Stimulated activated CD4-positive, alpha-beta T cell treated with anti-CD3 and anti-CD28 coated beads, TNF-alpha, amount 100 ng/mL, for 4 hours (primary cell): Measurements from ENCODE around the gene PIGQ.

Experiments used
- DNase-seq, 3 experiments: peaks; one replicate each; pipeline ENCODE4 v3.0.0-alpha.2; 2020; ENCODE audit warnings: low read depth in 3 of 3

Gene PIGQ

DNA sequence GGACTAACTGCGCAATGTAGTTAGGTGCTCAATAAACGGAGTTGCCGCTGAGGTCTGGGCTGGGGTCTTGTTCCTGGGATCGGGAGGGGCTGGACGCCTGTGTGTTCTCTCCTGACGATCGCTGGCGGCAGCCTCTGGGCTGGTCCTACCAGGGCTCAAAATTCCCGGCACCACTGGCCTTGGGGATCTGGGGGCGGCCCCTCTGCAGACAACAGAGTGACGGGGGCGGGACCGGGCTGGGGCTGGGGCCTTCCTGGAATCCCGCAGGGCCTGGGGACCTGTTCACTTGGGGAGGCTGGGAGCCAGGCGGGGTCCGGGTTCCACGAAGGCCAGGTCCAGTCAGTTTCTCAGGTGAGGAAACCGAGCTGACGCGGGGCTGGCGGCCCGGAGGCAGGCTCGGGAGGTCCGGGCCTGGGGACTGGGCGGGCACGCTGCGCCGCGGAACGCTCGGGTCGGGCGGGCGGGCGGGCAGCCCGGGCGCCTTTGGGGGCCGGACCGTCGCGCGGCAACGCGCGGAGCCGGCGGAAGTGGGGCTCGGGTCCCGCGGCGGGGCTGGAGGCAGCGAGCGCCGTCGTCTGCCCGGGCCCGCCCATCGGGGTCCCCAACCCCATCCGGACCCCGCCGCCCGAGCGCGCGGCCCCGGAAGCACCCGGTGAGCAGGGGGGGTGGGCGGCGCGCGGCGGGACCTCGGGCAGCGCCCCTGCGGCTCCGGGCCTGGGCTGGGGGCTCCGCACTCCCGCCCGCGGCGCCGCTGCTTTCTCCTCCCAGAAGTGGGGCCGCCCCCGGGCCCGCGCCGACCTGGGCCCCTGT, at the start of gene PIGQ:
Gene PIGQ (plus strand): TSS at position 524 of the 810 bp plus-strand sequence. CDS start 4,107 bp downstream, outside the sequence.
- DNase-seq = peak; percentile 23 to 57 (median 54)

DNA sequence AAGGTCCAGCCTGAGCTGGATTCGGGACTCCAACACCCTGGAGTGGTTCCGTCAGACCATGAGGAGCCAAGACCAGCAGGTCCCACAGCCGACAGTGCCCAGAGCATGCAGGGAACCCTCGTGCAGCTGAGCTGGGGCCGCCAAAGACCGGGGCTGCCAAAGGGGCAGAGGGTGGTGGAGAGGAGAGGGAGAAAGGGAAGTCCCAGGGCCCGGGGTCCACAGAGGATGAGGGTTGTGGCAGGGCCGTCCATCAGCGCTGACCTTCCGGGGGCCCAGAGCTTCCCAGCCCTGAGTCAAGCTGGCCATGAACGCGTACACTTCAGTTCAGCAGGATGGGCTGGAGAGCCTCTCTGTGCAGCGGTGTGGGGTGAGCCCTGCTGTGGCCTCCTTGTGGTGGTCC, 48.9 kb upstream of the PIGQ start:
- no peak for DNase-seq

DNA sequence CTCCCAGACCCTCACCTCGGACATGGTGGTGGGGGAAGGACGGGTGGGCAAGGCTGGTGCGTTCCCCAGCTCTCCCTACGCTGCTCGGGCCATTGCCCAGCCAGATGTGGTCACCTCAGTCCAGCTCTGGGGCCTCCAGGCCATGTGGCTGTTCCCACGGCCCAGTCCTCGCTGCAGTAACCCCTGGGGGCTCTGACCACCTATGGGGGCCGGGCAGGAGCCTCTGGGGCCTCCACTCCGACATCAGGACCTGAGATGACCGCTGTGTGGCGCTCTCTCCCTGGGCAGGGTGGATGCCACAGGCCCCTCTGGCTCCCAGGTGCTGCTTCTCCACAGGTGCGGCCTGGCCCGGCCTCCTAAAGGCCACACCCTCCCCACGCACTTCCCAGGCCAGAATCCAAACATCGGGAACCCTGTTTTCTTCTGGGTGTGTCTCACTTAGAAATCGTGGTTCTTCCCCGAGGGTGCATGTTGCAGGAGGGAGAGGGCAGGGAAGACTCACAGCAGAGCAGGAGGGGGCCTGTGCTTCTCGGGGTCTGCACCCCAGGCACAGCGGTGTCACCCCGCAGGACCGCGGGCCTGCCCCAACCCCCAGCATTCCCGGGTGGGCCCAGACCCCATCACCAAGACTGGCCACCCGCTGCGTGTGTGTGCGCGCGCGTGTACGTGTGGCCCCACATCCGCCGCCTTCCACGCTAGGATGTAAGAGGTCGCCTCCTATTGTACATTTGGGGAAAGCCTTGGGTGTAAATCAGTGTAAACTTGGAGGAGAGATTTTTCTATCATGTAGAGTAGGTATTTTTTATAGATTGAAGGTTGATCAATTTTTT, 48.2 kb upstream of the PIGQ start:
- no peak for DNase-seq

- no peak for DNase-seq
These were observed 47.3 kb upstream of the PIGQ start for GRCh38 chr16:522320-523096.

- DNase-seq = no peak
These were observed 46.5 kb upstream of the PIGQ start for GRCh38 chr16:523097-523741.

- DNase-seq = no peak
These were observed 45.3 kb upstream of the PIGQ start for GRCh38 chr16:524274-525040.

DNA sequence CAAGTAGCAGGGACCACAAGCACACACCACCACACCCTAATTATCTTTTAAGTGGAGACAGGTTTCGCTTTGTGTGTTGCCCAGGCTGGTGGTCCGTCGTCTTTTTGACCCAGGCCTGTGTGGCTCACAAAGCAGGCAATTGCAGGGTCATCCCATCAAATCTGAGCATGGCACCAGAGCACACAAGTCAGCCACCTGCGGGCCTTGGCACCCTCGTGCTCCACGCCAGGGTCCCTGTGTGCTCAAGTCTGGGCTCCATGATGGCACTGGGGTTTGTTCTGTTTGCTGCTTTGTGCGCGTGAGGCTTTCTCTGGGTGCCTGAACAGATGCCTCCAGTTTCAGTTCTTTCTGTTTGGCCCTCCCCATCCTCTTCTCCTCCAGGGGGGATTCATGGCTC, 44.6 kb upstream of the PIGQ start:
- DNase-seq = no peak

- peak; percentile 50 to 62 (median 56) for DNase-seq
These were observed 44.1 kb upstream of the PIGQ start for GRCh38 chr16:525520-526180.

DNA sequence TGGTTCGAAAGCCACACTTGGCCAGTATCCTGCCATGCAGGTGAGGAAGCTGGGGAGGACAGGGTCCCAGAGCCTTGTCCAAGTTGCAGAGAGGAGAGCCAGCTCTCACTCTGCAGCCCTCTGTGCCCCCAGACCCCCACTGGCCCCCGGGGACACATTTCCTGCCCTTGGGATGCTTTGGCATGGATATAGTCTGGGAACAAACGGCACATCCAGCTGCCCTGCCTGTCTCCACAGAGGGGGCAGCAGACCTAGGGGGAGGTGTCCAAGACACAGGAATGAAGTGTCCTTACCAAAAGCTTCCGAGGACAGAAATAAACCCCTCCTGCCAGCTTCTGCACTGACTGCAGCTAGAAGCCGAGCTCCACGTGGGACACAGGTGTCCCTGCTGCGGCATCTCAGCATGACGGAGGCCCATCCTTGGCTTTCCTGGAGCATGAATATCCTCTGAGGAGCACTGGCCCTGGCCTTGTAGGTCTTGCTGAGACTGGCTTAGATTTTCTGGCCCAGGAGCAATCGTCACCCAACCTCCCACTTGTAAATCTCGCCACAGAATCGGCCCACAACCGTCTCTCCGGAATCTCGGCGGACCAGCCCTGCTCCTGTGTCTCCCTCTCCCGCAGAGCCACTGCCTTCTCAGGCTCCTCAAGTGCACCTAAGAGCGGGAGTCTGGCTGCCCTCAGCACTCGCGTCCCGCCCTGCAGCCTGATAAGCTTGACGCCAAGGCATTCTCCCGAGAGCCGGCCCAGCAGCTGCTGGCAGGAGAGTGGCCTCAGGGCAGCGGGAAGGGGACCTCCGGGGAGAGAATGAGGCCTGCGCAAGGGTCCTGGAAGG, 43.4 kb upstream of the PIGQ start:
- peak in 1 of 3 experiments; percentile 25 for DNase-seq

DNA sequence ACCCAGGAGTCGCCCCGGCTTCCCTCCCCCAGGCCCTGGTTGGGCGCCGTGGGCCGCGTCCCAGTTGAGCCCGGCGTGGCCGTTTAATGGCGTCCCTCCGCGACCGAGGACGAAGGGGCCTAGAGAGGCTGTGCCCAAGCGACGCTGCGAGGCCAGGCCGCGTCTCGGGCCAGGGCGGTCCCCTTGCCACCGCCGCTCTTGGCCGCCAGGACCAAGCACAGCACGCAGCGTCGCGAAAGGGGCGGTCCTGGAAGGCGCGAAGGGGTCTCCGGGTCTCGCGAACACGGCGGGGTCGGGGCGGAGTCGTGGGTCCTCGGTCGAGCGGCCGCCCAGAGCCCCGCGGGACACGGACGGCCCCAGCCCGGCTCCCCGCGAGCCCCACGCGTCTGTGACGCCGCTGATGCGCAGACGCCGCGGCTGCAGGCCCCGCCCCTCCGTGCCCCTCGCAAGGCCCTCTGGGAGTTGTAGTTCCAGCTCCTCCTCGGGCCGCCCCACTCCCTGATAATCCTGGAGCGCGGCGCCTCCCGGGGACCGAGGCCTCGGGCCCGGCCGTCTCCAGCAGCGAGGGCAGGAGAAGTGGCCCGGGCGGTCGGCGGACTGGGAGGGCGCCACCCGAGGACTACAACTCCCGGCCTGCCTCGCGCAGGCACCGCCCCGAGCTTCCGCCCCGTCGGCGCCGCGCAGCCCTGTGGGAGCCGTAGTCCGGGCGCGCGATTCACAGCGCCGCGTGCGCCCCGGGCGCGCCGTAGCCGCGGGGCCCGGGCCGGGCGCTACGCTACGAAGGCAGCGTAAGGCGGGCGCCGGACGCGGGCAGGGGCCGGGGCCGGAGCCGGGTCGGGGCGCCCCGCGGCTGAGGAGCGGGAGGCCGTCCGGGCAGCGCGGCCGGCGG, 42.5 kb upstream of the PIGQ start, which contains the start of gene CAPN15:
Gene CAPN15 (plus strand): TSS at position 698 of the 889 bp plus-strand sequence. CDS start 19,127 bp downstream, outside the sequence.
- DNase-seq = peak; percentile 73 to 87 (median 76)

- peak in 1 of 3 experiments; percentile 25 for DNase-seq
These were observed 41.4 kb upstream of the PIGQ start for GRCh38 chr16:528111-529011.

DNA sequence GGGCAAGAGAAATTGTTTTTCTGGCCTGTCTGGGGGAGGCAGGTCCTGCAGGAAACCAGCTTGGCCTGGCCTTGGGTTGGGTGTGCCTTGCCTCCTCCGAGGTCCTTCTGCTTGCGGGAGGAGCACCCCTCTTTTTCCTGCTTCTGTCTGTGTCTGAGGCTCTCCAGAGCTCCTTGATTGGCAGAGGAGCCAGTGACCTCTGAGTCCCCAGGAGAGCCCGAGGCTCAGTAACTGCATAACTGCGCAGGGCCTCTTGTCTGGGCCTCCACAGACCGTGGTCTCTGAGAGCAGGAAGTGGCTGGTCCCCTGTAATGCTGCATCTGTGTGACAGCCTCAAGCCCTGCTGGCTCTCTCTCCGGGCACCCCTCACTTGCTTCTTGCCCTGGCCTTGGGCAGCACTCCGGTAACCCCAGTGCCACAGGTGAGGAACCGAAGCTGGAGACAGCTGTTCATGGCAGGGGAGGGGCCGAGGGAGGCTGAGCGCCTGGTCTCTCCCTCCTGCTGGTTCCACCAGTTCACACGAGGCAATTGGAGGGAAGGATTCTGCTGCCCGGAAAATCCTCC, 40.7 kb upstream of the PIGQ start:
- no peak for DNase-seq

- DNase-seq = no peak
These were observed 39.5 kb upstream of the PIGQ start for GRCh38 chr16:530111-530817.

DNA sequence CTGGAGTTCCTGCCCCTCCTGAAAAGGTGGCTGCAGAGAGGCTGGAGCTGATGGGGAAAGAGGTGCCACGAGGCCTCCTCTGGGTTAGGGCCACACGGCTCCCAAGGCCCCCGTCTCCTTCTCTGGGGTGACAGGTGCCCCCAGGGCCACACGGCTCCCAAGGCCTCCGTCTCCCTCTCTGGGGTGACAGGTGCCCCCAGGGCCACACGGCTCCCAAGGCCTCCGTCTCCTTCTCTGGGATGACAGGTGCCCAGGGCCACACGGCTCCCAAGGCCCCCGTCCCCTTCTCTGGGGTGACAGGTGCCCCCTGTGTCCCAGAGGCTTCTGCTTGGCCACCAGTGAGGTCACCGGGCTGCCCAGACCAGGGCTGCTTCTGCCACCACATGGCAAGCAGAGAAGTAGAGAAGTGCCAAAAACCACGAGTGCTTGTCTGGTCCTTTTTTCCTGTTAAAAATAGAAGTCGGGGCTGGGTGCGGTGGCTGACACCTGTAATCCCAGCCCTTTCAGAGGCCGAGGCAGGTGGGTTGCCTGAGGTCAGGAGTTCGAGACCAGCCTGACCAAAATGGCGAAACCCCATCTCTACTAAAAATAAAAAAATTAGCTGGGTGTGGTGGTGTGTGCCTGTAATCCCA, 38.2 kb upstream of the PIGQ start:
- DNase-seq = no peak

GRCh38 chr16:533391-534123, 36.2 kb upstream of the PIGQ start:
- no peak for DNase-seq
